ENCODE data around the gene SCFD2.
"Not testable (repeated sequence)": the region's sequence is repeated elsewhere in the genome, so short reads cannot be mapped to it uniquely, and the experiment has no call there.

The SCFD2 gene

DNA sequence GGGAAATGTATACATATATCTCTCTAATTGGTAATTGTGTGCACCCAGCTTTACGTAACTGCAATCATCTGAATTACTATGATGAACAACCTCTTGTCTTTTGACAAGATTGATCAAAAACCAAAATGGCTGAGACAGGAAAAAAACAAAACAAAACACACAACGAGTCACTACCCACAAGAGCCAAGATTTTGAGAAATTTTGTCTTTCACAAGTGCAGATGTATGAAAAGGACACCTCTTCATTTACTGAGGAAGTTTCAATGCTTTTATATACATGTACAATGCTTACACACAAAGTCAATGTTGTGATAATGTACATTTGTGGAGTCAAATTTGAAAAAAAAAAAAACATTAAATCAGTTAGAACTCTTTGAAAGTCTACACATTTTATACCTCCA is 224.6 kb downstream of the SCFD2 start:
- H3K27me3 Mint-ChIP-seq (ENCODE audit: low read depth), result no peaks in the 10 kb centered on the region
- no peaks in the 10 kb centered on the region for H3K9me3 Mint-ChIP-seq
- H3K27ac Mint-ChIP-seq, result no peak overlapping the region
- H3K4me1 Mint-ChIP-seq, result no peaks in the 10 kb centered on the region
- peaks cover 6% of the 10 kb centered on the region for H3K36me3 Mint-ChIP-seq (ENCODE audit: low read depth)
- TF ChIP-seq, protein P1, sequence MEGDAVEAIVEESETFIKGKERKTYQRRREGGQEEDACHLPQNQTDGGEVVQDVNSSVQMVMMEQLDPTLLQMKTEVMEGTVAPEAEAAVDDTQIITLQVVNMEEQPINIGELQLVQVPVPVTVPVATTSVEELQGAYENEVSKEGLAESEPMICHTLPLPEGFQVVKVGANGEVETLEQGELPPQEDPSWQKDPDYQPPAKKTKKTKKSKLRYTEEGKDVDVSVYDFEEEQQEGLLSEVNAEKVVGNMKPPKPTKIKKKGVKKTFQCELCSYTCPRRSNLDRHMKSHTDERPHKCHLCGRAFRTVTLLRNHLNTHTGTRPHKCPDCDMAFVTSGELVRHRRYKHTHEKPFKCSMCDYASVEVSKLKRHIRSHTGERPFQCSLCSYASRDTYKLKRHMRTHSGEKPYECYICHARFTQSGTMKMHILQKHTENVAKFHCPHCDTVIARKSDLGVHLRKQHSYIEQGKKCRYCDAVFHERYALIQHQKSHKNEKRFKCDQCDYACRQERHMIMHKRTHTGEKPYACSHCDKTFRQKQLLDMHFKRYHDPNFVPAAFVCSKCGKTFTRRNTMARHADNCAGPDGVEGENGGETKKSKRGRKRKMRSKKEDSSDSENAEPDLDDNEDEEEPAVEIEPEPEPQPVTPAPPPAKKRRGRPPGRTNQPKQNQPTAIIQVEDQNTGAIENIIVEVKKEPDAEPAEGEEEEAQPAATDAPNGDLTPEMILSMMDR (IDR thresholded peaks at IDR 0.05; ENCODE audit: unreplicated experiment in 3 of 3), result no peak
- H3K4me3 Mint-ChIP-seq, result no peak overlapping the region

DNA sequence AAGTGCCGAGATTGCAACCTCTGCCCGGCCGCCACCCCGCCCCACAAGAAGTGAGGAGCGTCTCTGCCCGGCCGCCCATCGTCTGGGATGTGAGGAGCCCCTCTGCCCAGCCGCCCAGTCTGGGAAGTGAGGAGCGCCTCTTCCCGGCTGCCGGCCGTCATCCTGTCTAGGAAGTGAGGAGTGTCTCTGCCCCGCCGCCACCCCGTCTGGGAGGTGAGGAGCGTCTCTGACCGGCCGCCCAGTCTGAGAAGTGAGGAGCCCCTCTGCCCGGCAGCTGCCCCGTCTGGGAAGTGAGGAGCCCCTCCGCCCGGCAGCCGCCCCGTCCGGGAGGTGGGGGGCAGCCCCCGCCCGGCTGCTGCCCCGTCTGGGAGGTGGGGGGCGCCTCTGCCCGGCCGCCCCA is 226.6 kb downstream of the SCFD2 start:
- H3K4me1 Mint-ChIP-seq; H3K9me3 Mint-ChIP-seq; H3K27me3 Mint-ChIP-seq (ENCODE audit: low read depth); H3K4me3 Mint-ChIP-seq; H3K27ac Mint-ChIP-seq; H3K36me3 Mint-ChIP-seq (ENCODE audit: low read depth): not testable (repeated sequence)

GRCh38 chr4:53137468-53137867 is 228.4 kb downstream of the SCFD2 start:
- no peaks in the 10 kb centered on the region for H3K9me3 Mint-ChIP-seq
- H3K27me3 Mint-ChIP-seq (ENCODE audit: low read depth), result no peaks in the 10 kb centered on the region
- H3K4me1 Mint-ChIP-seq, result no peaks in the 10 kb centered on the region
- H3K36me3 Mint-ChIP-seq (ENCODE audit: low read depth), result no peaks in the 10 kb centered on the region
- TF ChIP-seq, protein P1 (IDR thresholded peaks at IDR 0.05; ENCODE audit: unreplicated experiment in 3 of 3), result no peak
- H3K27ac Mint-ChIP-seq, result no peak overlapping the region
- H3K4me3 Mint-ChIP-seq, result no peak overlapping the region

GRCh38 chr4:53136954-53137353 is 228.9 kb downstream of the SCFD2 start:
- no peaks in the 10 kb centered on the region for H3K4me1 Mint-ChIP-seq
- TF ChIP-seq, protein P1 (IDR thresholded peaks at IDR 0.05; ENCODE audit: unreplicated experiment in 3 of 3), result no peak
- H3K27me3 Mint-ChIP-seq (ENCODE audit: low read depth), result no peaks in the 10 kb centered on the region
- H3K36me3 Mint-ChIP-seq (ENCODE audit: low read depth), result no peaks in the 10 kb centered on the region
- H3K9me3 Mint-ChIP-seq, result no peaks in the 10 kb centered on the region
- H3K27ac Mint-ChIP-seq, result peak overlapping the region in 2 of 3 experiments; percentile 46 to 47
- no peak overlapping the region for H3K4me3 Mint-ChIP-seq

DNA sequence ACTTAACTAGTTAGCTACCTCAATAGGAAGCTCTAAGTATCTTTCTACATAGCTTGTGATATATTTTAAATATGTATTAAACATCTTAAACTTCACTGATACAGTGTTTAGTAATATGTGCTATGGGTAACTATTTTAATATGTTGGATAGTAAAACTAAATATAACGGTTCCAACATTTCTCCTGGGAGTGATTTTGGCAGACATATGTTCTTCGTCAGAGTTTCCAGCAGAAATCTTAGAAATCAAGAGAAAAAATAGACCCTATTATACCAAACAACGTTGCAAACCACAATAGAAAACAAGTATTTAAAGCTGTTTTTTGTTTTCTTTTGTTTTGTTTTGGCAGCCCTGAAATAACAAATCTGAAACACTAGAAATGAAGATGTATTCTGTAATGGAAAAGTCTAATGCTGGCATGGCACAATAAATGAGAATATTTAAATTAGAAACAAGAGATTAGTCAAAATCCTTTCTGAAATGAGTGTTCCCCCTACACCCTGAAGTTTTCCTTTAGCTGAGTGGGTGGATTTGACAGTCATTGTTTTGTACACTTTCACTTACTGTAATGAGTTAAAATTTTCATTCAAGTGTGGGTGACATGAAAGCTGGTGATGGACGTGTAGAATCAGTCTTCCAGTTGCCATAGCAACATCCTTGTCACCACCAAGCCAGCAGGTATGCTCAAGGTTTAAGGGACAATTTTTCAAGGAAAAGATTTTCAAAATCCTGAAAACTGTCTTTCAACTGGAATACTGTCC is 233.5 kb downstream of the SCFD2 start:
- TF ChIP-seq, protein P1 (IDR thresholded peaks at IDR 0.05; ENCODE audit: unreplicated experiment in 3 of 3), result no peak
- Mint-ChIP-seq H3K9me3 (no peaks in the 10 kb centered on the region), H3K36me3 (ENCODE audit: low read depth) (peaks cover 3% of the 10 kb centered on the region), H3K27me3 (ENCODE audit: low read depth) (no peaks in the 10 kb centered on the region), H3K27ac (peak overlapping the region; percentile 71 to 88 (median 76)), H3K4me3 (no peak overlapping the region), H3K4me1 (peaks cover 30% of the 10 kb centered on the region)

GRCh38 chr4:53131562-53131925 is 234.3 kb downstream of the SCFD2 start:
- H3K36me3 Mint-ChIP-seq (ENCODE audit: low read depth), result peaks cover 3% of the 10 kb centered on the region
- peak overlapping the region; percentile 47 to 71 (median 58) for H3K27ac Mint-ChIP-seq
- TF ChIP-seq, protein P1 (IDR thresholded peaks at IDR 0.05; ENCODE audit: unreplicated experiment in 3 of 3), result no peak
- H3K4me1 Mint-ChIP-seq, result peaks cover 32% of the 10 kb centered on the region
- H3K9me3 Mint-ChIP-seq, result no peaks in the 10 kb centered on the region
- H3K4me3 Mint-ChIP-seq, result no peak overlapping the region
- H3K27me3 Mint-ChIP-seq (ENCODE audit: low read depth), result no peaks in the 10 kb centered on the region

All from nephron (organoid).